Measurements from ENCODE around the gene DLGAP1.
"Not testable (repeated sequence)": the region's sequence is repeated elsewhere in the genome, so short reads cannot be mapped to it uniquely, and the experiment has no call there.

The DLGAP1 gene

GRCh38 chr18:4096486-4096885 is 358.6 kb downstream of the DLGAP1 start:
- no peak for DNase-seq

GRCh38 chr18:4093676-4094075 is 361.4 kb downstream of the DLGAP1 start:
- no peak for DNase-seq

- no peak for DNase-seq
These were observed 370.7 kb downstream of the DLGAP1 start for GRCh38 chr18:4084382-4084900.

GRCh38 chr18:4078246-4078645 is 376.9 kb downstream of the DLGAP1 start:
- no peak for DNase-seq

GRCh38 chr18:4077721-4078120 is 377.4 kb downstream of the DLGAP1 start:
- no peak for DNase-seq

- DNase-seq, result no peak
These were observed 377.9 kb downstream of the DLGAP1 start for GRCh38 chr18:4077204-4077603.

- DNase-seq, result no peak
These were observed 380.5 kb downstream of the DLGAP1 start for GRCh38 chr18:4074647-4075046.

- DNase-seq, result no peak
These were observed 385.9 kb downstream of the DLGAP1 start for GRCh38 chr18:4069183-4069582.

GRCh38 chr18:4068552-4069158 is 386.5 kb downstream of the DLGAP1 start:
- peak in 20 of 58 donors; percentile 1 to 44 (median 8) for DNase-seq

GRCh38 chr18:4063545-4063944 is 391.6 kb downstream of the DLGAP1 start:
- DNase-seq, result no peak

GRCh38 chr18:4060427-4061281 is 394.5 kb downstream of the DLGAP1 start:
- DNase-seq, result no peak

- DNase-seq, result peak in 1 of 58 donors; percentile 8
These were observed 396.9 kb downstream of the DLGAP1 start for GRCh38 chr18:4058179-4058578.

GRCh38 chr18:4040391-4041092 is 414.6 kb downstream of the DLGAP1 start:
- DNase-seq, result no peak

- no peak for DNase-seq
These were observed 419.6 kb downstream of the DLGAP1 start for GRCh38 chr18:4035521-4035920.

- DNase-seq, result not testable (repeated sequence)
These were observed 420.3 kb downstream of the DLGAP1 start for GRCh38 chr18:4034815-4035214.

- DNase-seq, result no peak
These were observed 428.6 kb downstream of the DLGAP1 start for GRCh38 chr18:4026542-4026941.

GRCh38 chr18:4024702-4025101 is 430.4 kb downstream of the DLGAP1 start:
- DNase-seq, result no peak

GRCh38 chr18:4022749-4023148 is 432.4 kb downstream of the DLGAP1 start:
- DNase-seq, result not testable (repeated sequence)

GRCh38 chr18:4020026-4020425 is 435.1 kb downstream of the DLGAP1 start:
- DNase-seq, result no peak

- no peak for DNase-seq
These were observed 437.6 kb downstream of the DLGAP1 start for GRCh38 chr18:4017480-4017879.

- no peak for DNase-seq
These were observed 438.6 kb downstream of the DLGAP1 start for GRCh38 chr18:4016391-4017049.

All from anterior cingulate cortex (tissue), 58 donors.